ENCODE results near the gene KLC4.
"Not testable (repeated sequence)": the region's sequence is repeated elsewhere in the genome, so short reads cannot be mapped to it uniquely, and the experiment has no call there.

Gene KLC4

DNA sequence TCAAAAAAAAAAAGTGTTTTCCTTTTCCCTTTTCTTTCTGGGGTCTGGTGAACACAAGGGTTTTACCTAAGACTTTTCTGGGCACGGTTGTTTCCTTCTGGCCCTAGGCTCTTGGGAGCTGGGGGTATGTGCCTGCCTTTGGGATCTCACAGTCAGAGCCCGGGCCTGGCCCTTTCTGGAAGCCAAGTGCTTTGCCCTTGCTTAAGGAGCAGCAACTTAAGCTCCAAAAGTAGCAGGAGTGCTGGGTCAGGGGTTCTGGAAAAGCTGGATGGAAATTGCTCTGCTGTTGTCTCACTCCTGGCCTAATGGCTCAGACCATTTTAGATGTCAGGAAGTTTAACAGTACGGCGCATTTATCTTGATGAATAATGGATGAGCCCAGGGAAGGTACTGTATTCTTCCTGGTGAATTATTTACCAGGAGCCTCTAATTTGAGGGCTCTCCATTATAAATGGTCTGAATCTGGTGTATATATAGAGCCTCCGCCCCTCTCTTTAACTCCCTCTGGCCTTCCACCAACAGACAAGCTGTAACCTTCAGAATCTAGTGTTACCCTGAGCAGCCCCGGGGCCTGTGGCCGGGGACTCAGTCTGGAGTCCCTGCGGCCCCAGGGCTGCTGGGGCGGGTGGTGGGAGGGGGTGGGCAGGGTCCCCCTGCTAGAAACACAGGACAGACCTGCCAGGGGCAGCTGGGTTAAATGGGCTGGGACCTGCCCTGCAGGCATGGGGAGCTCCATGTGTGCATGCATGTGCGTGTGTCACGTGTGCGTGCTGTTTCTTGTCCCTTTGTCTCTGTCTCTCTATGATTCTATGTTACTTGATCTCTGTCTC lies 54.2 kb downstream of the KLC4 start:
- H3K36me3 ChIP-seq (ENCODE audit: control insufficient read depth, insufficient read depth, low read length) = no peaks in the 10 kb centered on the region
- H3K4me1 ChIP-seq (ENCODE audit: control insufficient read depth, insufficient read depth, low read length) = no peaks in the 10 kb centered on the region
- H3K9ac ChIP-seq (ENCODE audit: low read length) = no peak overlapping the region
- no peaks in the 10 kb centered on the region for H3K9me3 ChIP-seq (ENCODE audit: control insufficient read depth, low read length)
- H3K4me3 ChIP-seq (ENCODE audit: low read length) = no peak overlapping the region
- no peaks in the 10 kb centered on the region for H3K27me3 ChIP-seq (ENCODE audit: control insufficient read depth, insufficient read depth, low read length)

- no peak overlapping the region for H3K4me3 ChIP-seq (ENCODE audit: low read length)
- no peaks in the 10 kb centered on the region for H3K27me3 ChIP-seq (ENCODE audit: control insufficient read depth, insufficient read depth, low read length)
- no peaks in the 10 kb centered on the region for H3K9me3 ChIP-seq (ENCODE audit: control insufficient read depth, low read length)
- H3K9ac ChIP-seq (ENCODE audit: low read length) = no peak overlapping the region
- no peaks in the 10 kb centered on the region for H3K4me1 ChIP-seq (ENCODE audit: control insufficient read depth, insufficient read depth, low read length)
- H3K36me3 ChIP-seq (ENCODE audit: control insufficient read depth, insufficient read depth, low read length) = no peaks in the 10 kb centered on the region
Measured at GRCh38 chr6:43115365-43115764, 55.9 kb downstream of the KLC4 start.

DNA sequence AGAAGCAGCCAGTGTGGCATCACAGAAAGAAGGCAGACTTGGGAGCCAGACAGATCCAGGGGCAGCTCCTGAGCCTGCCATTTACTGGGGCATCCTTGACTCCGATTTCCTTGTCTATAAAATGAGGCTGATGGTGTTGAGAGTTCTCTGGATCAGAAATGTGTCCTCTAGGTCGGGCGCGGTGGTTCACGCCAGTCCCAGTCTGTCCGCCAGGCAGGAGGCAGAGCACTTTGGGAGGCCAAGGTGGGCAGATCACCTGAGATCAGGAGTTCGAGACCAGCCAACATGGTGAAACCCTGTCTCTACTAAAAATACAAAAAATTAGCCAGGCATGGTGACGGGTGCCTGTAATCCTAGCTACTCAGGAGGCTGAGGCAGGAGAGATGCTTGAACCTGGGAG lies 58.0 kb downstream of the KLC4 start:
- H3K9me3 ChIP-seq (ENCODE audit: control insufficient read depth, low read length); H3K36me3 ChIP-seq (ENCODE audit: control insufficient read depth, insufficient read depth, low read length); H3K9ac ChIP-seq (ENCODE audit: low read length); H3K4me1 ChIP-seq (ENCODE audit: control insufficient read depth, insufficient read depth, low read length); H3K27me3 ChIP-seq (ENCODE audit: control insufficient read depth, insufficient read depth, low read length); H3K4me3 ChIP-seq (ENCODE audit: low read length): not testable (repeated sequence)

GRCh38 chr6:43119482-43119881 lies 60.1 kb downstream of the KLC4 start:
- no peaks in the 10 kb centered on the region for H3K36me3 ChIP-seq (ENCODE audit: control insufficient read depth, insufficient read depth, low read length)
- H3K4me3 ChIP-seq (ENCODE audit: low read length) = no peak overlapping the region
- no peak overlapping the region for H3K9ac ChIP-seq (ENCODE audit: low read length)
- no peaks in the 10 kb centered on the region for H3K27me3 ChIP-seq (ENCODE audit: control insufficient read depth, insufficient read depth, low read length)
- peaks cover 21% of the 10 kb centered on the region for H3K4me1 ChIP-seq (ENCODE audit: control insufficient read depth, insufficient read depth, low read length)
- H3K9me3 ChIP-seq (ENCODE audit: control insufficient read depth, low read length) = no peaks in the 10 kb centered on the region

DNA sequence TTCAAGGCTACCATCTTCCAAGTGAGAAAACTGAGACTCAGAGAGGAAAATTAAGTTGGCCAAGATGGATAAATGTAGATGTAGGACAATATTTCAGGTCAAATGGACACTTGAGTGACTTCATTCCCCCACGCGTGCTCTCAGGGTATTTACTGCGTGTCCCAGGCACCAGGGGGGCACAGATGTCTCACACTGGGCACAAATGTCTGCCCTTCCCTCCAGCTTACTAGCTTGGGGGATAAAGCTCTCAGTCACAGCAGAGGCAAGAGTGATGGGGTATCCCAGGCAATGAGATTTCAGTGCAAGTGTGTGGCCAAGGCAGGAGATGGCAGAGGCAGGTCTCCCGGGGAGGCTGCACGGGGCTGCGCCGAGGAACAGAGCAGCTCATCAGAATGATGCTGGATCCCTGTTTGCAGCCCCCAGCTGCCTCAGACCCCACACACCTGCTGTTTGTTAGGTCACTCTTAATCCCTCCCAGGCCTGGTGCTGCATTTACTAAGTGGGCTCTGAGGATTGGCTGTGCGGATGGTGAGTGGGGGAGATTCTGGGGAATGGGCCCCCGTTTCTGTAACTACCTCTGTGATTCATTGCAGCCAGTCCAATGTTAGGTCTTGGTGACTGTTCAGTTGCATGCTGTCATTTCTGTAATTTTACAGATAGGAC lies 60.8 kb downstream of the KLC4 start:
- H3K27me3 ChIP-seq (ENCODE audit: control insufficient read depth, insufficient read depth, low read length) = no peaks in the 10 kb centered on the region
- H3K9me3 ChIP-seq (ENCODE audit: control insufficient read depth, low read length) = no peaks in the 10 kb centered on the region
- no peak overlapping the region for H3K4me3 ChIP-seq (ENCODE audit: low read length)
- peaks cover 23% of the 10 kb centered on the region for H3K4me1 ChIP-seq (ENCODE audit: control insufficient read depth, insufficient read depth, low read length)
- H3K9ac ChIP-seq (ENCODE audit: low read length) = no peak overlapping the region
- H3K36me3 ChIP-seq (ENCODE audit: control insufficient read depth, insufficient read depth, low read length) = no peaks in the 10 kb centered on the region

DNA sequence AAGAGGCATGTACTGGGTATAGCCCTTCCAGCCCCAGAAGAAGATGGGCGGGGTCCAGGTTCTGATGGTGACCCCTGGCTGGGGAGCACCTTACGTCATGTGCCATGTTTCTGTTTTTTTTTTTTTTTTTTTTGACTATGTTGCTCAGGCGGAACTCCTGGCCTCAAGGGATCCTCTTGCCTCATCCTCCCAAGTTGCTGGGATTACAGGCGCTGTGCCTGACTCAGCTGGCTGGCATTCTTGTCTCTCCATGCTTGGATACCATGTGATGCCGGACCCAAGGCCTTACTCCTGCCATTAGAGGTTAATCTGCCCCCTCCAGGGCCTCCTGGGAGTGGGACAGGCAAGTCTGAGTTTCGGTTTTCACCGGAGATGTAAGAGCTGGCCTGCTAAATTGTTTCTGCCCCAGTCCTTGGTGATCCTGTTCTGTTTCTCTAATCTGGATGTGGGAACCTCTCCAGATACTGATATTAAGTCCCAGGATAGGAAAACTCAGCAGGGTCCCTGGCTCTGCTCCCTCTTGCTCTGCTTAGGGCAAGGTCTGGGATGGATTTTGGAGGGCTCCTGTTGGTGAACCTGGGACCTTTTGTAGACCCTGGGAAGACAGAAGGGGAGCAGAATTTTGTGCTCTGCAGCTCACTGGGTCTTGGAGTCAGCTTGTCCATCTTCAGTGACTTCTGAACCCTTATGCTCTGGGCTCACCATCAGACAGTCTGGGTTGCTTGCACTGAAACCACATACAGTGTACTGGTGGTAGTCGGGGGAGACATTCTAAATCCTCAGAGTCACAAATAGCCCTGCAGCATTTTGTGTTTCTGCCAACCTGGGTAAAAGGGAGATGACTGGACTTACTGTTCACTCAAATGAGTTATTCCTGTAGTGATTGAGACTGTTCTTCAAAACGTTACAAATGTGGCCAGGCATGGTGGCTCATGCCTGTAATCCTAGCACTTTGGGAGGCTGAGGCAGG lies 61.8 kb downstream of the KLC4 start:
- Histone ChIP-seq H3K27me3 (ENCODE audit: control insufficient read depth, insufficient read depth, low read length) (no peaks in the 10 kb centered on the region), H3K9me3 (ENCODE audit: control insufficient read depth, low read length) (no peaks in the 10 kb centered on the region), H3K4me3 (ENCODE audit: low read length) (no peak overlapping the region), H3K4me1 (ENCODE audit: control insufficient read depth, insufficient read depth, low read length) (peaks cover 25% of the 10 kb centered on the region), H3K36me3 (ENCODE audit: control insufficient read depth, insufficient read depth, low read length) (no peaks in the 10 kb centered on the region), H3K9ac (ENCODE audit: low read length) (no peak overlapping the region)

DNA sequence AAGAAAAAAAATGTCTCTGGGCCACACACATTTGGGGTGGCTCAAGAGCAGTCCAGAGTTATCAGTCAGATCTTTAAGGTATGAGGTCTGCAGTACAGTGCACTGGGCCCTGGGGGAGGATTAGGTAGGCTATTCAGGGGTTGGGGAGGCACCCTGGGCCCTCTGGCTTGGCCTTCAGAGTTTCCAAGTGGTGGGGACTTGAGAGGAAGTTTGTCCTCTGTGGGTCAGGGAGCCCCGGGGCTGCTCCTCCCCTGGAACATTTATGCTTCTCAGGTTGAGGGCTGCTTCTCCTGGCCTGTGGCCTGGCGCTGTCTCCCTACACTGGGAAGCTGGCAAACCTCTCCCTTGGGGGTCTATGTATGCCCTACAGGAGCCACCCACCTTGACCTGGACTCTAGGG lies 62.7 kb downstream of the KLC4 start:
- H3K9ac ChIP-seq (ENCODE audit: low read length) = no peak overlapping the region
- no peak overlapping the region for H3K4me3 ChIP-seq (ENCODE audit: low read length)
- H3K36me3 ChIP-seq (ENCODE audit: control insufficient read depth, insufficient read depth, low read length) = no peaks in the 10 kb centered on the region
- H3K9me3 ChIP-seq (ENCODE audit: control insufficient read depth, low read length) = no peaks in the 10 kb centered on the region
- H3K27me3 ChIP-seq (ENCODE audit: control insufficient read depth, insufficient read depth, low read length) = no peaks in the 10 kb centered on the region
- peaks cover 29% of the 10 kb centered on the region for H3K4me1 ChIP-seq (ENCODE audit: control insufficient read depth, insufficient read depth, low read length)

- Histone ChIP-seq H3K36me3 (ENCODE audit: control insufficient read depth, insufficient read depth, low read length) (no peaks in the 10 kb centered on the region), H3K27me3 (ENCODE audit: control insufficient read depth, insufficient read depth, low read length) (no peaks in the 10 kb centered on the region), H3K4me1 (ENCODE audit: control insufficient read depth, insufficient read depth, low read length) (peaks cover 29% of the 10 kb centered on the region), H3K4me3 (ENCODE audit: low read length) (no peak overlapping the region), H3K9ac (ENCODE audit: low read length) (no peak overlapping the region), H3K9me3 (ENCODE audit: control insufficient read depth, low read length) (no peaks in the 10 kb centered on the region)
Measured at GRCh38 chr6:43123461-43124314, 64.3 kb downstream of the KLC4 start.

- no peak overlapping the region for H3K4me3 ChIP-seq (ENCODE audit: low read length)
- no peaks in the 10 kb centered on the region for H3K9me3 ChIP-seq (ENCODE audit: control insufficient read depth, low read length)
- H3K4me1 ChIP-seq (ENCODE audit: control insufficient read depth, insufficient read depth, low read length) = peaks cover 33% of the 10 kb centered on the region
- H3K9ac ChIP-seq (ENCODE audit: low read length) = no peak overlapping the region
- H3K27me3 ChIP-seq (ENCODE audit: control insufficient read depth, insufficient read depth, low read length) = no peaks in the 10 kb centered on the region
- H3K36me3 ChIP-seq (ENCODE audit: control insufficient read depth, insufficient read depth, low read length) = no peaks in the 10 kb centered on the region
Measured at GRCh38 chr6:43124481-43124880, 65.0 kb downstream of the KLC4 start.
